ENCODE results near the gene SLC22A8.
A peak's percentile ranks its signal among the peaks of the same experiment; 100 is the strongest.

GRCh38 chr11:62974848-62975522 is 40.7 kb downstream of the SLC22A8 start:
- peak; percentile 83 for TF ChIP-seq CTCF (conservative IDR thresholded peaks at IDR 0.05; ENCODE audit: low read depth, low read length)
- TF ChIP-seq EZH2 (IDR thresholded peaks at IDR 0.05; ENCODE audit: borderline replicate concordance, low read depth, low read length, poor library complexity, severe bottlenecking): no peak

All from A673 (cell line).